ENCODE data around the gene CD109. TPM values are rescaled to one million over a fixed set of nuclear protein-coding genes. Genes with fewer than 3 reads are reported as not detected.

CD109 gene
- total RNA-seq, 4 donors from 2014 or later: 1.9 to 7.4 (median 4.8) TPM

GRCh38 chr6:73769976-73770375 lies 74.0 kb downstream of the CD109 start:
- H3K4me3 ChIP-seq: no peak overlapping the region
- H3K4me1 ChIP-seq: peaks cover 0 to 6% (median 0%) of the 10 kb centered on the region in 4 donors
- DNase-seq: no peak
- H3K27ac ChIP-seq: no peak overlapping the region
- H3K9me3 ChIP-seq: no peaks in the 10 kb centered on the region
- 48 to 67% methylated on average over 1 of the region's 1 CpG for WGBS, 2 donors (ENCODE audit: low coverage in 1 of 2)
- no peaks in the 10 kb centered on the region for H3K27me3 ChIP-seq
- H3K36me3 ChIP-seq: no peaks in the 10 kb centered on the region
- intact Hi-C loops (cut with DNase I; ENCODE audit: low total_unique reads) (no loop called here), in situ Hi-C loops (cut with MboI; ENCODE audit: low pct_ligation_motif_present in 1 of 4, low pct_unique_long_range_greater_than_20kb in 1 of 4, low sequenced_read_pairs in 3 of 4) (no loop called here)
- TF ChIP-seq EP300 (IDR thresholded peaks at IDR 0.05; ENCODE audit: low read depth): no peak
- TF ChIP-seq POLR2A (IDR thresholded peaks at IDR 0.05): no peak
- no peak for TF ChIP-seq POLR2AphosphoS5 (IDR thresholded peaks at IDR 0.05)
- no peak for TF ChIP-seq CTCF (IDR thresholded peaks at IDR 0.05)

- Histone ChIP-seq H3K4me1 (peaks cover 0 to 6% (median 0%) of the 10 kb centered on the region in 4 donors), H3K36me3 (no peaks in the 10 kb centered on the region), H3K9me3 (no peaks in the 10 kb centered on the region), H3K27ac (peak overlapping the region in 3 of 4 donors; percentile 19 to 43 (median 32)), H3K4me3 (no peak overlapping the region), H3K27me3 (no peaks in the 10 kb centered on the region)
- TF ChIP-seq EP300 (IDR thresholded peaks at IDR 0.05; ENCODE audit: low read depth) (no peak), POLR2A (IDR thresholded peaks at IDR 0.05) (no peak), POLR2AphosphoS5 (IDR thresholded peaks at IDR 0.05) (no peak), CTCF (IDR thresholded peaks at IDR 0.05) (no peak)
- in situ Hi-C loops (cut with MboI; ENCODE audit: low pct_ligation_motif_present in 1 of 4, low pct_unique_long_range_greater_than_20kb in 1 of 4, low sequenced_read_pairs in 3 of 4) (no loop called here), intact Hi-C loops (cut with DNase I; ENCODE audit: low total_unique reads) (no loop called here)
- DNase-seq: peak; percentile 9
- 6% methylated on average over 1 of the region's 1 CpG; no CpG with 5 or more reads in 1 of the 2 donors for WGBS, 2 donors (ENCODE audit: low coverage in 1 of 2)
These were observed 78.3 kb downstream of the CD109 start for GRCh38 chr6:73774311-73774774.

- intact Hi-C loops (cut with DNase I; ENCODE audit: low total_unique reads): no loop called here
- no peak for TF ChIP-seq POLR2AphosphoS5 (IDR thresholded peaks at IDR 0.05)
- no peak for TF ChIP-seq EP300 (IDR thresholded peaks at IDR 0.05; ENCODE audit: low read depth)
- TF ChIP-seq POLR2A (IDR thresholded peaks at IDR 0.05): no peak
- no peak for TF ChIP-seq CTCF (IDR thresholded peaks at IDR 0.05)
- no peak overlapping the region for H3K27ac ChIP-seq
These were observed 83.9 kb downstream of the CD109 start for GRCh38 chr6:73779943-73780342.

GRCh38 chr6:73782911-73783310 lies 86.9 kb downstream of the CD109 start:
- in situ Hi-C loops (cut with MboI; ENCODE audit: low pct_ligation_motif_present in 1 of 4, low pct_unique_long_range_greater_than_20kb in 1 of 4, low sequenced_read_pairs in 3 of 4) (no loop called here), intact Hi-C loops (cut with DNase I; ENCODE audit: low total_unique reads) (no loop called here)
- no peaks in the 10 kb centered on the region for H3K4me1 ChIP-seq
- no peak overlapping the region for H3K4me3 ChIP-seq
- WGBS, 2 donors (ENCODE audit: low coverage in 1 of 2): 57% methylated on average over 1 of the region's 1 CpG; no CpG with 5 or more reads in 1 of the 2 donors
- no peaks in the 10 kb centered on the region for H3K9me3 ChIP-seq
- H3K27me3 ChIP-seq: no peaks in the 10 kb centered on the region
- TF ChIP-seq CTCF (IDR thresholded peaks at IDR 0.05) (no peak), POLR2AphosphoS5 (IDR thresholded peaks at IDR 0.05) (no peak), EP300 (IDR thresholded peaks at IDR 0.05; ENCODE audit: low read depth) (no peak), POLR2A (IDR thresholded peaks at IDR 0.05) (no peak)
- DNase-seq: no peak
- H3K27ac ChIP-seq: no peak overlapping the region
- H3K36me3 ChIP-seq: no peaks in the 10 kb centered on the region

More at GRCh38 chr6:73779943-73780342, 83.9 kb downstream of the CD109 start:
- Histone ChIP-seq H3K27me3 (no peaks in the 10 kb centered on the region), H3K4me1 (peaks cover 0 to under 1% (median 0%) of the 10 kb centered on the region in 4 donors), H3K4me3 (no peak overlapping the region), H3K9me3 (no peaks in the 10 kb centered on the region), H3K36me3 (no peaks in the 10 kb centered on the region)
- DNase-seq: no peak
- in situ Hi-C loops (cut with MboI; ENCODE audit: low pct_ligation_motif_present in 1 of 4, low pct_unique_long_range_greater_than_20kb in 1 of 4, low sequenced_read_pairs in 3 of 4): no loop called here
